ENCODE results near the gene KLF7.

DNA sequence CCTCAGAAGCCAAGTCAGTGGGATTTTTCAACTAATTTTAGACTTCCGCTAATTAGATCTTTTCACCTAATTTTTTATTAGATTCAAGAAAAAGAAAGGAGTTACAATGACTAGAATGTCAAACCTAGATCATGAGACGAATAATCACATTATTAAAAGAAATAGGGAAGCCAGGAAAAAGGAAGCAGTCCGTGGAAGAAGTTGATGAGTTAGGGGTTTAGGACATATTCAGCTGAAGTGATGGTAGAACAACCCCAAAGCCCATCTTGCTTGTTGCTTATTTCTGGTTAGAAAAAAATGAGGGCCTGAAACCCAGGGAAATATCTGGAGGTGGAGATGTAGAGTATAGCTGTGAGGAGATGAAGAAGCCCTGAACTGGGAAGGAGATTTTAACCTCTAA lies 8.0 kb downstream of the KLF7 start:
- TF ChIP-seq, protein P1, sequence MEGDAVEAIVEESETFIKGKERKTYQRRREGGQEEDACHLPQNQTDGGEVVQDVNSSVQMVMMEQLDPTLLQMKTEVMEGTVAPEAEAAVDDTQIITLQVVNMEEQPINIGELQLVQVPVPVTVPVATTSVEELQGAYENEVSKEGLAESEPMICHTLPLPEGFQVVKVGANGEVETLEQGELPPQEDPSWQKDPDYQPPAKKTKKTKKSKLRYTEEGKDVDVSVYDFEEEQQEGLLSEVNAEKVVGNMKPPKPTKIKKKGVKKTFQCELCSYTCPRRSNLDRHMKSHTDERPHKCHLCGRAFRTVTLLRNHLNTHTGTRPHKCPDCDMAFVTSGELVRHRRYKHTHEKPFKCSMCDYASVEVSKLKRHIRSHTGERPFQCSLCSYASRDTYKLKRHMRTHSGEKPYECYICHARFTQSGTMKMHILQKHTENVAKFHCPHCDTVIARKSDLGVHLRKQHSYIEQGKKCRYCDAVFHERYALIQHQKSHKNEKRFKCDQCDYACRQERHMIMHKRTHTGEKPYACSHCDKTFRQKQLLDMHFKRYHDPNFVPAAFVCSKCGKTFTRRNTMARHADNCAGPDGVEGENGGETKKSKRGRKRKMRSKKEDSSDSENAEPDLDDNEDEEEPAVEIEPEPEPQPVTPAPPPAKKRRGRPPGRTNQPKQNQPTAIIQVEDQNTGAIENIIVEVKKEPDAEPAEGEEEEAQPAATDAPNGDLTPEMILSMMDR (IDR thresholded peaks at IDR 0.05): no peak
- TF ChIP-seq RCOR1 (IDR thresholded peaks at IDR 0.05; ENCODE audit: low read depth, low read length) (no peak), NR3C1 (IDR thresholded peaks at IDR 0.05) (no peak), HMGXB4 (CRISPR knock-in tag; IDR thresholded peaks at IDR 0.05; ENCODE audit: borderline replicate concordance) (no peak)

Data from A549 (cell line).